Measurements from ENCODE around the gene UNC5A. TPM values are rescaled to one million over a fixed set of nuclear protein-coding genes. Genes with fewer than 3 reads are reported as not detected.

UNC5A gene
- total RNA-seq, 1 donor from 2014 or later: 8.3 TPM

DNA sequence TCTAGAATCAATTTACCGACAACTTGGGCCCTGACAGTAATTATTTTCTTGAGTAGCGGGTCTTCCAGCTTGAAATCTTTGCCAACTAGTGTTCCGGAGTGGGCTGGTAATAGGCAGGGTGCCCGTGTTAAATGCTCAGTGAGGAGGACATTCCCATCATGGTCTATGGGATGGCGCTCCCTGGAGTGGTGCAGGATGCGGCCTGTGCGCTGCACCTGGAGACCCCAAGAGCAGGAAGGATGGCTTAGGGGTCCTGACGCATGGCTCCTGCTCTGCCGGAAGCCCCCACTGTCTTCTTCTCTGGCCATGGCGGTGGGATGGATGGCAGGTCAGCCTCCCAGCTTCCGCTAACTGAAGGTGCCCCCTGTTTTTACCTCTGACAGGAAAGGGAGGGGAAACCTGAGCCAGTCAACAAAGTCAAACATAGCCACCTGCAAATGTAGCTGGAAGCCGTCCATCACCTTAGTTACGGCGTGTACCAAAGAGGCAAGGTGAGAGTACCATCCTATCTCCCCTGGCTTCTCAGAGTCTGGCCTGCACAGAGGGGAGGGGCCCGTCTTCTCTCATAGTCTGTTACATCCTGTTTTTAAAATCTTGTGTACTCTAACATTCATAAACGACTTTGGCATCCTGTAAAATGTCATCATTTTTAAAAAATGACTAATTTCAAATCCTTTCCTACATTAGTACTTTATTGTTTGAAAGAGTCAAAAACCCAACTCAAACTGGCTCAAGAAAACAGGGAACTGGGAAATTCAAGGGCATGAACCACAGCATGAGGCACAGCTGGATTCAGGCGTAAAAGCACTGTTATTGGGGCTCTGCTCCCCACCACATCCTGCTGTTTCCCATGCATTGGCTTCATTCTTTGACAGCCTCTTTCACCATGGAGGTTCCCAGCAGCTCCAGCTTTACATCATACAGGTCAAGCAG is 28.5 kb upstream of the UNC5A start:
- no peak for DNase-seq

DNA sequence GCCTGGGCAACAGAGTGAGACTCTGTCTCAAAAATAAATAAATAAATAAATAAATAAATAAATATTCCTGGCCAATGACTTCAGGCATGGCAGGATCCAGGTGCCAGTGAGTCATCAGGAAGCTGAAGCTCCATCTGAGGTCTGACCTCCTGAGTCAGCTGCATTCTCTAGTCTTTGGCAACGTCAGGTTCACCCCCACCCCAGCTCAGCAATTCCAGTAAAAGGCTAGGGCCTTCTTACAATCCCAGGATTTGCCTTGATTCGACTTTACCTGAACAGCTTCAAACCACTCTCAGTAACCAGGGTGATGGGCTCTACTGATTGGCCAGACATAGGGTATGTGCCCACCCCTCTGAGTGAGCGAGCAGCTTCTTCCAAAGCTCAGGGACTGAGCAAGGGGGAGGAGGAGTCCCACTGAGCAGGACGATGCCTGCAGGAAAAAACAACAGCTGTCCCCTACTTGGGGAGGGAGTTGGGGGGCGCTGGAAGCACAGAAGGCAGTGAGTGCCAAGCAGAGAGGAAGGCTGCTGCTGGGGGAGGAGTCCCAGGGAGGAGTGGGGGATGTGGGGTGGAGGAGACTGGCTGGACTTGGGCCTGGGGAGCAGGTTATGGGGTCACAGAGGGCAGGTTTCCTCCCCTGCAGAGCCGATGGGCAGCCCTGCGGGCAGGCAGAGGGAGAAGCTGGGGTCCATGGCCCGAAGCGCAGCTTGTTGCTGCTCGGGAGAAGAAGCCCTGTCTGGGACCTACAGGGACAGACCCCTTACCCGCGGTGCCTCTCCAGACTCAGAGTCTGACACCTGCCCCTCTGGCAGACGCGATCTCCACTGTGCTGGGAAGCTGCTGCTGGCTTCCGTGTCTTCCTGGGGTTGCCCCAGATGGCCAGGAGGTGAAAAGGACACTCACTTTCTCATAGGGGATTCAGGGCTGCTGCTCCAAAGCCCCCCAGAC is 25.9 kb upstream of the UNC5A start:
- no peak for DNase-seq

DNA sequence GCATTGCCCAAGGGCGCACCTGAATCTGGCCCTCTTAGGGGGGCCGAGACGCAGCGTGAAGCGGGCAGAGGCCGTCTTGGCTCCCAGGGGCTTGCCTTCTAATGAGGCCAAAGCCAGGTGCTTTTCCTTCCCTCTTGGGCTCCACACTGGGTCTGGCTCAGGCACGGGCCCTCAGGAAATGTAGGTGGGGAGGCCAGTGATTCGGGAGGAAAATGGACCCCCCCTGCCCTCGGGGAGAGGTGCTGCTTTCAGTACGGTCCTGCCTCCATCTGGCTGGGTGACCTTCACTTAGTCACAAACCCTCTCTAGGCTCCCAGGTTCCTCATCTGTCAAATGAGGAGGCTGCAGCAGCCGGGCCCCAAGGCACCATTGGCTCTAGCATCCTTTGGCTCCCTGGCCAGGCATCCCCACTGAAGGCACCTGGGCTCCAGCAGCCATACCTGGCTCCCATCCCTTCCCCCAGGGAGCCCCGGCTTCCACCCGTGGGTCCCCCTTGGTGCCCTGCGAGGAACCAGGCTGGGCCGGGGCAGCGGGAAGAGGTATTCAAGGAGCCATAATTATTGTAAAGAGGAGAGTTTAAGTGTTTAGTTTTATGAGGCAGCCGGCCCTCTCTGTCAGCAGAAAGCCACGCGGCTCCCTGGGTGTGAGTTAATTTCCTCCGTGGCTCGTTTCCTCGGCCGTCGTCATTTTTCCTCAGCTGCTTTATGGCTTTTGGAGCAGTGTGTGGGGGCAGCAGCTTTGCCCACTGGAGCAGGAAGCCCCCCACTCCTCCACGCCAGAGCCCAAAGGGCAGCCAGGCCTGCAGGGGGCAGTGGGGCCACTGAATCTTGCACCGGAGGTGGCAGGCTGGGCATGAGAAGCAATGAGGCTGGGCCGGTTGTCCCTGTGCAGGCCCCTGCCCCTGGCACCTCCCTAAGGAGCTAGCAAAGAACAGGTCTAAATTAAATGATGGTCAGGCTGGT is 24.9 kb upstream of the UNC5A start:
- DNase-seq: no peak

DNA sequence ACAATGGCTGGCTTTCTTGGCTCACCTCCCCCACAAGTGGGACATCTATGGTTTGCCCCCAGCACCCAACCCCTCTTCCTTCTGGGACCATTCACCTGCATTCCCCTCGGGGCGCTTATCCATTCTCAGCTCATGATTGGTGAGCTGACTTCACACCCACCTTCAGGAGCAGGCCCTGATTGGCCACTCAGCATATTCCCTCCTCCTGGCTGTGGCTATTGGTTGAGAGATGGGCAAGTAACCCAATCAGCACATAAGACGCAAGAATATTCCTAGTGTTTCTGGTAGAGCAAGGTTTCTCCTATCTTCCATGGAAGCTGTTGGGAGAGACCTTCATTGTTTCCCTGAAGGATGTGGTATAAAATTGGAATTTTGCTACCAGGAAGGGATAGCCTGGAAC is 22.7 kb upstream of the UNC5A start:
- DNase-seq: no peak

DNA sequence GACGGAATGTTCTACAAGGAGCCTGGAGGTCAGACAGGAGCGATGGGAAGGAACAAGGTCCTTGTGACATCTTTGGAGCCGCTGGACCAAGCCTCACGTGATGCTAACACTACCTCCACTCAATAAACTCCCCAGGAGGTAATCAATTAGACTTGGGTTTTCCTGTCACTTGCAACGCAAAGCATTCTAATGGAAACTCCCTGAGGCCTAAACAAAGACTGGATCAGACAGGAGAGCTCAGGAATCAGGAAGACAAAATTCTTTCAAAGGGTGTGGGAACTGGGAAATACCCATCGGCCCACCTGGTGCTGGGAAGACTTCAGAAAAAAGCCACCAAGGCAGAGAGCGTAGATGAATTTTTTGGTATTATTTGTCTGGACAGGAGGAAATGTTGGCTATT is 22.3 kb upstream of the UNC5A start:
- DNase-seq: no peak

DNA sequence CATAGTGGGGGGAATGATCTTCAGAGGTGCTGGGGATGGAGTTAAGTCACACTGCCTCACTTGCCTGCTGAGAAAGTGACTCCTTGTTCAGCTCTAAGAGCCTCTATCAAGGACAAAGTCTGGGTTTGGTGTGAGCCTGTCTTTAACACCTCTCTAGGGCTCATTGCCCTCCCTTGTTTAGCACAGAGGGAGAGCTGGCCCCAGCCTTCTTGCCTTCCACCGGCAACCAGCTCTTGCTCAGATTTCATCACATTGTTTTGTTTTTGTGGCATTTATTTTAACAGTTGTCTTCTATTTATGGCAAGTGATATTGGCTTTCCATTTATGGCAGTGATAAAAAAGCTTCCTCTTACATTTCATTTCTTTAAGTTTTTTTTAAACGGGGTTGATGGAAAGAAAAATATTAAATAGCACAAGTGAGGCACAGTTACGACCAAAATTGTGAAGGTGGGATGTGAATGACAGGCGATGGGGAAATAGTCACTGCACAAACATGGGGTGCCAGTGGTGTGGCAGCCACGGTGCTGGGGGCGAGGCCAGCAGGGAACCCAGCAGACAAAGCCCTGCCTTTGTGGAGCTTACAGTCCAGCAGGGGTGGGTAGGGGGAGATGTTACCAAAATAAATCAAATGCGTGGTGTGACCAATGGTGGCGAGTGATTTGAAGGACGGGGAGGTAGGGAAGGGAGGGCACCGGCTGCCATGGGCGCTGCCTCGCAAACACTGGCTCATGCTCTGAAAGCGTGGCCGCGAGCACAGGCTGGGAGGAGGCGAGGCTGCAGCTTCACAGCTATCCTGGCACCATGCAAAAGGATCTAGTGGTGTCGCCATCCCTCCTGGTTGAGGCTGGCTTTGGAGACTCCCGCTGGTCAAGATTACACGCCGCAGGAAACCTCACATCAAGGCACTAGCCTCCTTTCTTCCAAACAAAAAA is 21.2 kb upstream of the UNC5A start:
- no peak for DNase-seq

DNA sequence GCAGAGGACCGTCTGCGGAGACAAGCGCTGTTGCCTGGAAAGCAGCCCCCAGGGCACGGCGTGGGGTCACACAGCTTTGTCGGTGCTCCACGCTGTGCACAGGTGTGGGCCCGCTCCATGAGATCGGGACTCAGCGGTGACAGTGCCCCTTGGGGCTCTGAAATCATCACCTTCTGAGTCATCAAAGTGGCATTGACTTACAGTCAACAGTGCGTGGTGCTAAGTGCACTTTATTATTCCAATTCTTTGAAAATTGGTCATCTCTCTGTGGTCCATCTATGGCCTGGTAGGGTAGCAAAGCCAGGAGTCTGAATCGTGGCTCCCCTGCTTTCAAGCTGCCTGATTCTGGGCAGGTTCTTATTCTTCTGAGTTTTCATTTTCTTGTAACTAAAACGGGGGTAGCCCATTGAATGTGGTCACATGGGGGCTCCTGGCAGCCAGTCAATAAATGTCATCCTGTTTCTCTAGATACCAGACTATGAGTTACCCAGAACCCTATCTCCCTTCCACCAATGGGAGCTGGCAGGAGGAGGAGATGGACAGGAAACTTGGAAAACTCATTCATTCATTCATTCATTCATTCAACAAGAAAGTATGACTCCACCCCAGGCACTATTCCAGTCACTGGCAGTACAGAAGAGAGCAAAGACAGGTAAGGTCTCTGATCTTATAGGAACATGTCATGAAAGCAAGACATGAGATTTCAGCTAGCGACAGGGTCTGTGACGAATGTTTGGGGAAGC is 20.3 kb upstream of the UNC5A start:
- no peak for DNase-seq

DNA sequence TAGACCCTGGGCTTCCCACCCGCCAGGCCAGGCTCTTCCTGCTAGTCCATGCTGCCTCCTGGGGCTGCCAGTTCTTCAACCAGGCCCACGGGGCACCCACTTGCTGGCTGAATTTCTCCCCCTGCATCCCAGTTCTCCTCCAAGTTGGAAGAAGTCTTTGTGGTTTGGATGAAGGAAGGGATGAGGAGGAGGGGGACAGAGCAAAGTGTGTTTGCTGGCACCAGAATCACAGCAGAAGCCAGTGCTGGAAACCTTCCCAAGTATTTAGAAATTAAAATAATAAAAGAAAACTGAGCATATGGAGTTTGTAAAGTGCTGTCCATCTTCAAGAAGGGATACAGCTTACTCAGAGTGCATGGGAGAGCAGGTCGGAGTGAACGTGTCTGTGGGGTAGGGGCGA is 19.4 kb upstream of the UNC5A start:
- DNase-seq: no peak

DNA sequence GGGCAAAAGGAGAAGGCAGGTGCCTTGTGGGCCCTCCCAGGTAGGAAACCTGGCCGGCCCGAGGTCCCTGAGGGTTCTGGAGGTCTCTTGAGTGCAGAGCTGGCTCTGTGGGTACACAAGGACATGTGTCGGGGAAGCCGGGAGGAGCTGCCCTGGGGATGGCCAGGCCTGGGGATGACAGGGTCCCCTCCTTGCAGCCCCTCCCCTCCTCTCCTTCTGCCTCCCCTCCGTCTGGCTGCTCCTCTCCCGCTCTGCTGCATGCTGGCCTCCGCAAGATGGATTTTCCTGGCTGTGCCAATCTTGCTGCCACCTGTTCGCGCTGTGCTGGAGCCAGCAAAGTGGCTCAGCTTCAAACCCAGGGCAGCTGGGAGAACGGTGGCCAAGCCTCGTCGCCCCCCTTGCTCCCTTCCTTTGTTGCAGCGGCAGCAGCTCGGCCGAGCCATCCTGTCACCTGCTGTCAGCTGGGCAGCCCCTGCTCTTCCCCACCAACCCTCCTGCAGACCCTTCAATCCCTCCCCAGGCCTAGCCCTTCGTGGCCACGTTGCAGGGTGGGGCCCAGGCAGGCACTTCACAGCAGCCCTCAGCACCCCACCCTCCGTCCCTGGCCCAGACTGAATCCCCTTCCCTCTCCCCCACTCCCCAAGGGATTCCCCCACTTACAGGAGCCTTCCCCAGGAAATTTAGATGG is 17.6 kb upstream of the UNC5A start:
- DNase-seq: no peak

DNA sequence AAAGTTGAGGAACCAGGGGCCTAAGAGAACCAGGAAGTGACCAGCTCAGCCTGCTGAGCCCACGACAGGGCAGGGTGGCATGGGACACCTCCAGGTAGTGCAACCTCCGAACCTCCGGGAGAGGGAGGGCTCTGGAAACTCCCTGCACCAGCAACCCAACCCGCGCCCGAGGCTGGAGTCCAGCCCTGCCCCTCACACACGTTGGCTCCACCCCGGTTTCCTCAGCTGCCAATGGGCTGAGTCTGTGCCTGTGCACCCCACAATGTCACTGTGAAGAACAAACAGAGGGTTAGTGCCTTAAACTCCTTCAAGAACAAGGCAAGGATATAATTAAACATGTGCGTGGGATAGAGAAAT is 17.0 kb upstream of the UNC5A start:
- DNase-seq: peak; percentile 54

DNA sequence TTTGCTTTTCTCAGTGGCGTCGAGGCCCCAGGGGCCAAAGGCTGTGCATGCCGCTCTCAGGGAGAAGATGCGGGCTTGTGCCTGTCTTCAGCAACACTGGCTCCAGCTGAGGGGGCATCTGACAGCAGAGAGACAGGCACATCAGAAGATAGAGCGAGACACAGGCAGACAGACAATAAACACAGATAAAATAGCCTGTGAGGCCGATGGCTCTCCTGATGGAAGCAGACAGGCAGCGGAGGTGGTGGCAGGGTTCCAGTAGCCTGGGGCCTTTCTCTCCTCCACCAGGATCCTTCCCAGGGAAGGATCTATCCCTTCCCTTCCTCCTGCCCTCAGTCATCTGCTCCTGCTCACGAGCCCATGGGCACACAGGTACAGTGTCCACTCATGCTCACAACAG is 16.6 kb upstream of the UNC5A start:
- no peak for DNase-seq

DNA sequence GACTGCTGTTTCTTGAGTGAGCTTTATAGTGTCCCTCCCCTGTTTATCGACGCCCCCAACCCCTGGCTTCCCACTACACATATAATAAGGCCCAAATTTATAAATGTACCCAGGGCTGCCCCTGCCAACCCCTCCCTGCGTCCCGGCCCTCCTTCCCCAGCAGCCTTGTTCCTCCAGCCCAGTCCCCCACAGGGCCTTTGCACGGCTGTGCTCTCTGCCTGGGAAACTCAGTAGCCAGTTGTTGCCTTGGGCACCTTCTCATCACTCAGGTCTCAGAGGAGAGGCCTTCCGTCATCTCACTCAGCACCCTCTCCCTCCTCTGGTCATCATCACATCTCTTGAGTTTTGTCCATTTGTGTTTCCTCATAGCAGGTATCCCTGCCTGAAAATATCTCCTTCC is 15.8 kb upstream of the UNC5A start:
- no peak for DNase-seq

DNA sequence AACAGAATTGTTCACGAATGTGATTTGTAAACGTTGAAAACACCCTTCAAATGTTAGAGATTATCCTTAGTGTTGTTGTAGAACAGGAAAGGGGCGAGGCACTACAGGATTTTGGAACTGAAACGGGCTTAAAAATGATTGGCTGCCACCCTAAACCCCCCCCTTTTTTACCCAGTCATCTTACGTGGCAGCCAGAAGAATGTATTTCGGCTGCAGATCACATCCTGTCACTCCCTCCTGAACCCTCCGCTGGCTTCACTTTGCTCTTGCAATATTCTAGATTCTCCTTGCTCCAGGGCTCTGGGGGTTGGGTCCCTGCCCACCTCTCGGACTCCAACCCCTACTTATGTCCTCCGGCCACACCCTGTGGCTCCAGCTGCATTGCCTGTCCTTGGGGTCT is 13.9 kb upstream of the UNC5A start:
- DNase-seq: no peak

DNA sequence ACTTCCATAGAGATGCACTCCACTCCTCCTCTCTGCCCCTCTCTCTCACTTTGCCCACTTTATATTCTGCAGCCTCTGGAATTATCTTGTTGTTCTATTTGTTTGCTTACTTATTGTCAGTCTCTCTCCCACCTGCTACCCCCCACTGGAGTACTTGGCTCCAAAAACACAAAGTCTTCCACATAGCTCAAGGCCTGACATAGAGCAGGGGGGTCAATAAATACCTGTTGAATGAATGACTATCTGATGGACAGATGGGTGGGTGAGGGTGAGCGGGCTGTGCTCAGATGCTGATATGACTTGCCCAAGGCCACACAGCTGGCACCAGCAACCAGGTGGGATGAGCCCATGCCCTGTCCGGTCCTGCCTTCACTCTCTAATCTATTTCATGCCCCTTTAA is 13.4 kb upstream of the UNC5A start:
- no peak for DNase-seq

DNA sequence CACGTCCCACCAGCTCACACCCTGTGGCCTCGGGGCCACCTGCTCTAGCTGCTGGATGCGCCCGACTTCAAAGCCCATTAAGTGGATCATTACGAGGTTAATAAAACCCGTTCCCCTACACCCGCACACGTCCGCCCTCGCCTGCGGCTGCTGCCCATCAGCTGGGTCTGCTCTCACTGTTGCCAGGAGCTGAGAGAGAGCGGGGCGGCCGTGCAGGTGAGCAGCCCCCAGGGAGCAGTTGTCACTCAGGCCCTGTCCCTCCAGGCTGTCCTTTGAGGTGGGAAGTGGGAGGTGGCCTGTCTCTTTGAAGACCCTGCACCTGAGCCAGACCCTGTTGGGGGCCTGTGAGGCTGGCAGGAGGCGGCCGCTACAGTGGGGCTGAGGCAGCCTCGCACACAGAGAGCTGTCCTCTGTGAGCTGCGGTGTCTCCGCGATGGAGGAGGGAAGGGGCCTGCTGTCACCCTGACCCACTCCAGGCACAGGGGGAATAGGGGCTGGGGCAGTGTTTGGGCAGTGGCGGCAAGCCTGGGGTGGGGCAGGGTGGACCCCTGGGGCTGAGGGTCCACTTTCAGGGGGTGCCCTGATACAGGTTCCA is 12.8 kb upstream of the UNC5A start:
- no peak for DNase-seq

DNA sequence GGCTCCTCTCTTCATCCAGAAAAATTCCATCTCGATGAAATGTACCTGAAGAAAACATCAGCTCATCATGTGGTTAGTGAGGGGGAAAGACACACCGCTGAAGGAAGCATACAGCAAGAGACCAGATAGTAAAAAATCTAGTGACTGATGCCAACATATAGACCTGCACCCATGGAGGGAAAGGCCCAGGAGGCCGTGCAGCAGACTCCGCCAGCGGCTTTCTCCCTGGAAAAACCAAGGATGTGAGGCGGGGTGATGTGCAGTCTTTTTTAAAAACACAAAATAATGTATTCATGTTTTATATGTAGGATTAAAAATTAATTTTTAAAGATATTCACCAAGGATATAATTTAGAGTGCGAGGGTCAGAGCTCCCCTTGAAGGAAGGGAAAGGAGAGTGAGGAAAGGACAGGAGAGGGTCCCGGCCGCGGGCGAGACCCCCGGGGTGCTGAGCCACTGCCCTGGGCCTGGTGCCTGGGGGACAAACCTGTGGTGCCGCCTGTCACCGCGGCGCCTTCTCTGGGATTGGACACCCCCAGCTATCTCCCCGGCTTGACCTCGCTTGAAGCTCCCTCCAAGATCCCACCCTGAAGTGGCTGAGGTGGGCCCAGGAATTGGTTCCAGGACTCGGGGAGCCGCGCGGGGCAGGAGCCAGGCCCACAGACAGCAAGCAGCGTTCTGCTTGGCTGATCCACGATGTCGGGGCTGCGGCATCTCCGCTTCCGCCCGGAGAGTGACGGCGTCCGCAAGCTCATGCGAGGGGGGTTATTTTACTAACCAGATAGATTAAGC is 12.1 kb upstream of the UNC5A start:
- DNase-seq: no peak

DNA sequence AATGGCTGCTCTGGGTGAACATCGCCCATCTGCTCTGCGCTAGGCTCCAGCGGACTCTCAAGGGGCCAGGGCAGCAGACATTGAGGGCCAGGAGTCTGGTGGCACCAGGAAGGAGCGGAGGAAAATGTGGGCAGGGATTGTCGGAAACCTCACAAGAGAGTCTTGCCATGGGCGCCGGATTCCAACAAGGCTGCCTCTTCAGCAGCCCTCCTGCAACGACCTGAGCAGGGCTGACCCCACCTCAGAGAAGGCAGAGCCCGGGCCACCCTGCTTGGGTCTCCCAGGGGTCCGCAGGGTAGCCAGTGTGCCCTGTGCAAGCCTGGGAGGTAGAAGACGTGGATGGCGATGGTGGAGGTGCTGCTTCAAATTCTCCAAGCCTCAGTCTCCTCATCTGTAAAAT is 11.4 kb upstream of the UNC5A start:
- DNase-seq: no peak

DNA sequence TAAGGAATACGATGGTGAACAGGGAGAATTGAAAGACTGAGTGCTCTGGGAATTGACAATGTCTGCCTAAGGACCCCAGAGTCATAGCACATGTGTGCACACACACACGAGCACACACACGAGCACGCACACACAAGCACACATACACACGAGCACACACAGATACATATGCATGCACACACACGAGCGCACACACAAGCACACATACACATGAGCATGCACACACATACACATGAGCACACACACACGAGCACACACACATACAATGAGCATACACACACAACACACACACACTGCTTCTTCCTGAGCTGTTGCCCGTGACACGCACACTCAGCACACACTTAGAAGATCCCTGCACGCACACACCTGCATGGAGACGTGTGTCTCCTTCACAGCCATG is 10.9 kb upstream of the UNC5A start:
- no peak for DNase-seq
